H1 (cell line): ENCODE results near the gene TXNDC11. TPM values are rescaled to one million over a fixed set of nuclear protein-coding genes. Genes with fewer than 3 reads are reported as not detected.

Experiments
- ATF2 ChIP-seq: IDR thresholded peaks from 2 replicates; pipeline ENCODE4 v1.6.1; 2012; ENCODE audit warnings: low read length, inconsistent platforms
- CTBP2 ChIP-seq: IDR thresholded peaks from 2 replicates; pipeline ENCODE4 v1.7.0; 2011; ENCODE audit warnings: borderline replicate concordance, mild to moderate bottlenecking, moderate library complexity, mixed read lengths, low read length; ENCODE audit not compliant: insufficient read depth, insufficient read length
- polyA plus RNA-seq, 7 experiments: library from polyadenylated mRNA; depleted of rRNA in 3 of 7; stranded (reverse) in 5 of 7; unstranded in 2 of 7; fragments of >200 nt in 5 of 7; fragments of 200-250 nt in 2 of 7; gene quantifications; 1 replicate in 5 of 7; 2 replicates in 1 of 7; 4 replicates in 1 of 7; pipeline versions ENCODE4 v1.2.1 to v1.2.3, GENCODE V29; 2011 to 2013; ENCODE audit warnings: missing spikeins in 2 of 7, mixed read lengths in 2 of 7
- total RNA-seq: library from RNA; stranded (reverse); fragmentation: NEBNext Ultra II Directional; extraction: Animal tissue kit (Norgen Biotek cat#: 25700); gene quantifications from 2 replicates; pipeline ENCODE4 v1.2.1, GENCODE V29; 2021

The TXNDC11 gene
- total and polyA plus RNA-seq, 2 of the 8 experiments (the other 6 are each of a cell fraction or from before 2014, with no cell fraction given): 13.5 to 13.8 TPM

GRCh38 chr16:11725457-11725856, 17.2 kb downstream of the TXNDC11 start (continued):
- TF ChIP-seq CTBP2 (no peak), ATF2 (no peak)
